Stimulated activated CD4-positive, alpha-beta T cell treated with anti-CD3 and anti-CD28 coated beads, Interleukin-1b, Interleukin-23, amount 100 ng/mL, for 1 hour (primary cell): ENCODE measurements around the gene PPM1M.
A peak's percentile ranks its signal among the peaks of the same experiment; 100 is the strongest.
"Not testable (repeated sequence)": the region's sequence is repeated elsewhere in the genome, so short reads cannot be mapped to it uniquely, and the experiment has no call there.

Experiments
- DNase-seq, 2 donors: peaks; one replicate each; pipeline ENCODE4 v3.0.0-alpha.2; 2020; ENCODE audit warnings: low read depth in 2 of 2

PPM1M gene

DNA sequence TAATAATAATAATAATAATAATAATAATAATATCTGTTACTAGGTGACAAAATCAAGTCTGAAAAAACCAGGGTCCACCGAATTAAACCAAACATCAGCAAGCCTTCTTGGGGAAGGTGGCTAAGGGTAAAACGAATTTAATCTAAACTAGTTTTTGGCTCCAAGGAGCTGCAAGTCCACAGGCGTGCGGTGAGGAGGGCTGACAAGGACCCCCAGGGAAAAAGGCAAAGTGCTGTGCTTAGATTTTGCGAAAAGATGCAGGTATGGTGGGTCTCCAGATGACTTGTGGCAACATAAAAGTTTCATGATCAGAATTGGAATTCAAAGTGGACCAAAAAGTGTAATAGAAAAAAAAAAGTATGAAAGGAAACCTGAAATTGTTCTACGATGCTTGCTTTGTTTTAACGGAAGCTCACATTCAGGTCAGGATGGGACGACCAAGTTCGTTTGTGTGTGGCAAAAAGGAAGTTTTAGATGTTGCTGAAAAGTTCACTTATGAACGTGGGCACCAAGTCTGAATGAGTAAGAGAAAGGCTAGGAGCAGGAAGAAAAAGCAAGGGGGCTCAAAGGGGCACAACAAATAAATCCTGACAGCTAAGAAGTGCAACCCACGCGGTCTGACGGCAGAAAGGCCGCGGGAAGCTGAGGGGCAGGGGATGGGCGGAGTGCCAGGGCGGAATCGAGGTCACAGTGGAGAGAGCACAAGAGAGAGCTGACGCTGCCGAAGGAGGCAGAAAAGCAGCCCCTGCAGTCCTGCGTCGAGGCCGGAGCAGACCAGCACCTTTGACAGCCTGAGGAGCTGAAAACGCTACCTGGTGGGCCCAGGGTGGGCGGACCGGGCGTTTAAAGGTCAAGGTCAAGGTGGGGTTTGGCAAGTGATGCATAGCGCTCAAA lies 31.8 kb downstream of the PPM1M start:
- peak; percentile 30 to 46 for DNase-seq

DNA sequence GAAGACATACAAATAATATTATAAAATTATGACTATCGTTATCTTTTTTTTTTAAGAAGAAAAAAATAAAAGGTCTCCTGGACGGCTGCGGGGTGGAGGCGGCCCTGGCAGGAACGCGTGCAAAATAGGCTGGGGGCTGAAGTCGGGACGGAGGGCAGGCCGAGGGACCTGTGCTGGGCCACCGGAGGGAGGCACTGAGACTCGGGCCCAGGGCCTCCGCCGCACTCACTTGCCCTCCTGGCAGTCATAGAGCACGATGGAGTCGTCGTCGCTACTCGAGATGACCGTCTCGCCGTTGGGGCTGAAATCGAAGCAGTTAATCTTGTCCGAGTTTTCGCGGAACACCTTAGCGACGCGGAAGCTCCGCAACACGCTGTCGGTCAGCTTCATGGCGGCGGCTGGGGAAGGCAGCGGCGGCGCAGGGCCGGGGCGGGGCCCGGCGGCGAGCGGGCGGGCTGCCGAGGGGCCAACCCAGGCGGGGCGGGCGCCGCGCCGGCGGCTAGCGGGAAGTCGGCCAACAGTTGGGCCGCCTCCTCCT lies 32.5 kb downstream of the PPM1M start:
- DNase-seq = peak; percentile 16 to 37

GRCh38 chr3:52278510-52279069 lies 33.0 kb downstream of the PPM1M start, which contains the start of gene WDR82:
WDR82 (minus strand) TSS chr3:52278649; CDS start chr3:52278361, 288 bp downstream.
- DNase-seq = peak; percentile 93 to 99

GRCh38 chr3:52279596-52279995 lies 34.0 kb downstream of the PPM1M start:
- no peak for DNase-seq

- DNase-seq = no peak
Observed at GRCh38 chr3:52280050-52280461, 34.5 kb downstream of the PPM1M start.

DNA sequence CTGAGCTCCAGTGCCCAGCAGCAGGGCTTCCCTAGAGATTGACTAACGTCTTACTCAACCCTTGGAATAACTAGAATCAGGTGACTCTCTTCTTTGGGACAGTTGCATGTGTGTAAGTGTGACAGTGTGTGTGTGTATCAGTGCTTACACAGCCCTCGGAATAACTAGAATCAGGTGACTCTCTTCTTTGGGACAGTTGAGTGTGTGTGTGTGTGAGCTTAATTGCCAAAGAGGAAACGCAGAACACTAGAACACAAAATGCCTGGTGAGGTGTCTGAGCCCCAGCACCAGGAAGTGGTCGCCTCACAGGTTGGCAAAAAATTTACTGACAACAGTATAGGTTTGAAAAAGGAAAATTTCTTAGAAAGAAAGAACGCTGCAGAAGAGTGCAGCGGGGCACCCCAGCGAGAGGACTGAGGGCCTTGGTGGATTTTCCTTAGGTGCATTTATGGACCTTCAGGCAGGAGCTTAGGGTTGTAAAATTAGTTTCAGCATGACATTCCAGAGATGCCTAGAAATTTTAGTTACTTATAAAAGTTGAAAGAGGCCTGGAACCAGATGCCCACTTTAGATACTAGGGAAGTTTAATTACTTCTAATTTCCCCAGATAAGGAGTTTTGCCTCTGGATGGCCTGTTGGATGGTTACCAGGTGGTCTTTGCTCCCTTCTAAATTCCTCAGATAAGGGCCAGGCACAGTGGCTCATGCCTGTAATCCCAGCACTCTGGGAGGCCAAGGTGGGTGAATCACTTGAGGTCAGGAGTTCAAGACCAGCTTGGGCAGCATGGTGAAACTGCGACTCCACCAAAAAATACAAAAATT lies 36.6 kb downstream of the PPM1M start:
- DNase-seq = no peak

GRCh38 chr3:52283306-52283705 lies 37.7 kb downstream of the PPM1M start:
- DNase-seq = no peak

DNA sequence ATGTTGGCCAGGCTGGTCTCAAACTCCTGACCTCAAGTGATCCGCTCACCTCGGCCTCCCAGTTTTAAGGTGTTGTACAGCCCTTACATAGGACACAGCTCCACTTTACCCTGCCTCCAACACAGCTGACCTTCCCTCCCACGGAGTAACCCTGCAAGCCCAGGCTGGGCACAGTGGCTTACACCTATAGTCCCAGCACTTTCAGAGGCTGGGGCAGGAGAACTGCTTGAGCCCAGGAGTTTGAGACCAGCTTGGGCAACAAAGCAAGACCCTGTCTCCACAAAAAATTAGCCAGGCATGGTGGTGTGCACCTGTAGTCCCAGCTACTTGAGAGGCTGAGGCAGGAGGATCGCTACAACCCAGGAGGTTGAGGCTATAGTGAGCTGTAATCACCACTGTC lies 38.5 kb downstream of the PPM1M start:
- DNase-seq = not testable (repeated sequence)

DNA sequence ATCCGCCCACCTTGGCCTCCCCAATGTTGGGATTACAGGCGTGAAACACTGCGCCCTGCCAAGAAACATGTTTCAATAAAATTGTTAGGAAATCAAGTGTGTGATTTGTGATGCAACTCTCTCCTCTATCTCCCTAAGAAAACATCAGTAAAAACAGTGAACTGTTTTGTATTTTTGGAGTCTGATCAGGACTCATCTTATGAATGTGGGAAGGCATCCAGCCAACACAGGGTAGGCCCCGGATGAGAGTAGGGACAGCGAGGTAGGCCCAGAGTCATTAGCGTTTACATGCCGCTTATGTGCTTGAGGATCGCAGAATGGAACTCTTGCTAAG lies 41.2 kb downstream of the PPM1M start:
- DNase-seq = no peak

- DNase-seq = no peak
Observed at GRCh38 chr3:52288674-52289073, 43.1 kb downstream of the PPM1M start.

DNA sequence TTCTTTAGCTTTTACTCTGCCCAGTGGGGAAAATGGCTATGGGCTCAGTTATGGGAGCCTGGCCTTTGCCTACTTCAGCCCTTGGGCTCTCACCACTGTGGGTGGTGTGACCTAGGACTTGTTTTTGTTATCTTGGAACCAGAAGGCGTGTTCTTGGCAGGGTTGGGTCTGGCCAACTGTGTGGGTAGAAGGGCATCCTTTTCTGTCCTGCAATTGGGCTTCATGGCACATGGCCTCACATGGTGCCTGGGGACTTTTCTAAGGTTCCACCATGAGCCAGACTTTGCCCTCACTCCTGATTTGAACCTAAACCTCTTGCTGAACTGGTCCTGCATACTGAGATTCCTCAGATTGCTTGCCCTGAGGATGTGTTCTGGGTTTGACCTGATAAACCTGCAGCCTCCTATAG lies 43.8 kb downstream of the PPM1M start:
- no peak for DNase-seq

DNA sequence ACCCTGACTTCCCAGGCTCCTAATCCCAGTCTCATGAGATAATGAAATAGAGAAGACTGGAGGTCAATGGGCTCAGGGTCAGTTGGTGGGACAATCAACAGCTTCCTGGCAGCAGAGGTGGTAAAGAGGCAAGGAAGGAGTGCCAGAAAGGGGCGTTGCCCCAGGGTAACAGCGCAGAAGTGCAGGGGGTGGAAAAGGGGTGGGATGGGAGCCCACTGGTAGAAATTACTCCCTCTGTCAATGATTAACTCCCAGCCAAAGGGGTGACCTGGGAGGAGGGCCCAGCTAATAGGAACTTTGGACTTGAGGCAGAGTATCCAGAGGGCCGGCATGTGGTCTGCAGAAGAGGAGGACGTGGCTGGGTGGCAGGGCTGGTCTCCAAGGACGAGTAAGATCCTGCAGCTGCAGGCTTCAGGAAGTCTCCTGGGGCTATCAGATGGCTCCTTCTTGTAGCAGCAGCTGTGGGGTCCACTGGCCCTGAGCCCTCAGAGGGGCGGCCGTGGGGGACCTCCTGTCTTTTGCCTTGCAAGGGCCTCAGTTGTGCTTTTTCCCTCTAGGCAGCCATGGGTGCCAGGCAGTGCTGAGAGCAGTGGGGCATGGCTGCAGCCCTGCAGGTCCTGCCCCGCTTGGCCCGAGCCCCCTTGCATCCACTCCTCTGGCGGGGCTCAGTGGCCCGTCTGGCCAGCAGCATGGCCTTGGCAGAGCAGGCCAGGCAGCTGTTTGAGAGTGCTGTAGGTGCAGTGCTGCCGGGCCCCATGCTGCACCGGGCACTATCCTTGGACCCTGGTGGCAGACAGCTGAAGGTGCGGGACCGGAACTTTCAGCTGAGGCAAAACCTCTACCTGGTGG lies 44.4 kb downstream of the PPM1M start:
- DNase-seq = no peak

- no peak for DNase-seq
Observed at GRCh38 chr3:52290596-52291507, 45.3 kb downstream of the PPM1M start.

GRCh38 chr3:52291508-52292181 lies 46.1 kb downstream of the PPM1M start:
- no peak for DNase-seq

GRCh38 chr3:52292247-52293065 lies 46.9 kb downstream of the PPM1M start:
- no peak for DNase-seq

GRCh38 chr3:52293491-52294319 lies 48.1 kb downstream of the PPM1M start:
- DNase-seq = no peak

- no peak for DNase-seq
Observed at GRCh38 chr3:52294320-52295150, 49.0 kb downstream of the PPM1M start.
